Ramos (cell line): ENCODE measurements around the gene DENND4C.
"Not testable (repeated sequence)": the region's sequence is repeated elsewhere in the genome, so short reads cannot be mapped to it uniquely, and the experiment has no call there.

ENCODE experiments used
- in situ Hi-C: fragments of 300-500 bp; cut with MboI; formaldehyde crosslinking; loops from one replicate; pipeline ENCODE4 v1.14.3; 2022; ENCODE audit warnings: low sequenced_read_pairs; ENCODE audit not compliant: unreplicated experiment

The DENND4C gene

GRCh38 chr9:19405771-19406170 is 175.3 kb downstream of the DENND4C start:
- in situ Hi-C loops, result no loop called here

DNA sequence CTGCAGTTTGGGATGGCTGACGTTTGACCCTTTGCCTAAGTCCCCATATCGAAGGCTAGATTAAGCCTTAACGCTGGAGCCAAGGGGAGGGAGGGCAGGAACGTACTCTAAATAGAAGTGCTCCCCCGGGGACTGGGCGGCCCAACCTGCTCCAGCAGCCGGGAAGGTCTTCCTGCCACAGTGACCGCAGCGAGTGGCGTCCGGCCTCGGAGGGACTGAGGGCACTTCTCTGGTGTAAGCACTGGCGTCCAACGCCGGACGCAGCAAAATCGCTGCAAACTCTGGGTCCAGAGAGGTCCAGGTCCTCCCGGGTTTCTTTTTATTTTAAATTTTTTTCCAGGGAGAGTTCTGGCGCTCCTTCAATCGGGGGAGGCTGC is 177.8 kb downstream of the DENND4C start:
- in situ Hi-C loops, result no loop called here

GRCh38 chr9:19408693-19409400 is 178.4 kb downstream of the DENND4C start, which contains the start of gene ACER2:
Gene ACER2, plus strand, starts transcription at chr9:19409009. Its CDS starts 76 bp downstream, at chr9:19409085.
- in situ Hi-C loops, result no loop called here

GRCh38 chr9:19409401-19410194 is 179.1 kb downstream of the DENND4C start:
- in situ Hi-C loops, result no loop called here

- in situ Hi-C loops, result no loop called here
Measured at GRCh38 chr9:19410195-19410503, 179.7 kb downstream of the DENND4C start.

- in situ Hi-C loops, result no loop called here
Measured at GRCh38 chr9:19410594-19410993, 180.1 kb downstream of the DENND4C start.

DNA sequence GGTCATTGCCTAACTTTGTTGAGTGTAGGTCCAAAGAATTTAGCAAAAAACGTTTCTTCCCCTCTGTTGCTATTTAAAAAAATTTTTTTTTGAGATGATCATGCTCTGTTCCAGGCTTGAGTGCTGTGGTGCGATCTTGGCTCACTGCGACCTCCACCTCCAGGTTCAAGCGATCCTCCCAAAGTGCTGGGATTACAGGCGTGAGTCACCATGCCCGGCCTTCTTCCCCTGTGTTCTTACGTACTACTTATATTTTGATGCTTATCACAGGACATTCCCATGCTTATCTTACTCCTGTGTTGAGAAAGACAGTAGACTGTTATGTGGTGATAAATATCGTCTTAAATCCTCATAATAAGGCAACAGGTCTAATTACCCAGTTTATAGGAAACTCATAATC is 180.8 kb downstream of the DENND4C start:
- in situ Hi-C loops, result no loop called here

- in situ Hi-C loops, result not testable (repeated sequence)
Measured at GRCh38 chr9:19413456-19413855, 183.0 kb downstream of the DENND4C start.

- in situ Hi-C loops, result no loop called here
Measured at GRCh38 chr9:19416143-19416542, 185.7 kb downstream of the DENND4C start.

DNA sequence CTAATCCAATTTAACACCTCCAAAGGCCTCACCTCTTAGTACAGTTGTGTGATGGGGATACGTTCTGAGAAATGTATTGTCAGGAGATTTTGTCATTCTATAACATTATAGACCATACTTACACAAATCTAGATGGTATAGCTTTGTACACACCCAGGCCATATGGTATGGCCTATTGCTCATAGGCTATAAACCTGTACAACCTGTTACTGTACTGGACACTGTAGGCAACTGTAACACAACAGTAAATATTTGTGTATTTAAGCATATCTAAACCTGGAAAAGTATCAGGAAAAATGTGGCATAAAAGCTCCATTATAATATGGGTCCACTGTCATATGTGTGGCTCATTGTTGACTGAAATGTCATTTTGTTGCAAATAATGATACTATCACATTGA is 190.4 kb downstream of the DENND4C start:
- in situ Hi-C loops, result no loop called here
